T-helper 1 cell (primary cell): Measurements from ENCODE around the gene FBXL12.
"Not testable (repeated sequence)": the region's sequence is repeated elsewhere in the genome, so short reads cannot be mapped to it uniquely, and the experiment has no call there.

Experiments
- DNase-seq, 5 donors: peaks; one replicate each; pipeline ENCODE4 v3.0.0-alpha.2; 2012 to 2020

The FBXL12 gene

DNA sequence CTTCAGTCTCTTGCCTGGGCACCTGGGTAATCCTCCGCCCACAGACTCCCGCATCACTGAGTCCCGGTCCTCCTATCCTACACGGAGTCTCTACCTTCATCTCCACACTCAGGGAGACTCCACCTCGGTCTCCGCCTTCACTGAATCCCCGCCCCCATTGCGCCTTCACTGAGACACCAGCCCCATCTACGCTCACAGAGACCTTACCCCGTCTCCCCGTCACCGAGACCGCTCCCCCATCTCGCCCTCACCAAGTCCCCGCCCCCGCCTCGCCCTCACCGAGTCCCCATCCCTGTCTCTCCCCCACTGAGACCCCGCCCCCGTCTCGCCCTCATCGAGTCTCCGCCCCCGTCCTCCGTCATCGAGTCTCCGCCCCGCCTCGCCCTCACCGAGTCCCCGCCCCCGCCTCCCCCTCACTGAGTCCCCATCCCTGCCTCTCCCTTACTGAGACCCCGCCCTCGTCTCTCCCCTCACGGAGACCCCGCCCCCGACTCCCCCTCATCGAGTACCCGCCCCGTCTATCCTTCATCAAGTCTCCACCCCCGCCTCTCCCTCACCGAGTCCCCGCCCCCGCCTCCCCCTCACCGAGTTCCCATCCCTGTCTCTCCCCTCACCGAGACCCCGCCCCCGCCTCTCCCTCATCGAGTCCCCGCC is 27.2 kb downstream of the FBXL12 start:
- peak; percentile 91 to 97 (median 96) for DNase-seq

DNA sequence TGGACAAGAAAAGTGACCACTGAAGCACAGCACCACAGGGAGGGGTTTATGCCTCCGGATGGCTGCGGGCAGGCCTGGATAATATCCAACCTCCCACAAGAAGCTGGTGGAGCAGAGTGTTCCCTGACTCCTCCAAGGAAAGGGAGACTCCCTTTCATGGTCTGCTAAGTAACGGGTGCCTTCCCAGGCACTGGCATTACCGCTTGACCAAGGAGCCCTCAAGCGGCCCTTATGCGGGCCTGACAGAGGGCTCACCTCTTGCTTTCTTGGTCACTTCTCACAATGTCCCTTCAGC is 27.9 kb downstream of the FBXL12 start:
- DNase-seq: not testable (repeated sequence)

DNA sequence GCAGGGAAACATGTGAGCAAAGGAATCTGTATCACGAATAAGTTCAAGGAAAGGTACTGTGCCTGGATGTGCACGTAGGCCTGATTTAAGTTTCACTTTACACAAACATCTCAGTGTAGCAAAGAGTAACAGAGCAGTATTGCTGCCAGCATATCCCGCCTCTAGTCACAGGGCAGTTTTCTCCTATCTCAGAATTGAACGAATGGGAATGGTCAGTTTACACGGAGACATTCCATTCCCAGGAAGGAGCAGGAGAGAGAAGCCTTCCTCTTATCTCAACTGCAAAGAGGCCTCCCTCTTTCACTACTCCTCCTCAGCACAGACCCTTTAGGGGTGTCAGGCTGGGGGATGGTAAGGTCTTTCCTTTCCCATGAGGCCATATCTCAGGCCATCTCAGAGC is 29.3 kb downstream of the FBXL12 start:
- not testable (repeated sequence) for DNase-seq

DNA sequence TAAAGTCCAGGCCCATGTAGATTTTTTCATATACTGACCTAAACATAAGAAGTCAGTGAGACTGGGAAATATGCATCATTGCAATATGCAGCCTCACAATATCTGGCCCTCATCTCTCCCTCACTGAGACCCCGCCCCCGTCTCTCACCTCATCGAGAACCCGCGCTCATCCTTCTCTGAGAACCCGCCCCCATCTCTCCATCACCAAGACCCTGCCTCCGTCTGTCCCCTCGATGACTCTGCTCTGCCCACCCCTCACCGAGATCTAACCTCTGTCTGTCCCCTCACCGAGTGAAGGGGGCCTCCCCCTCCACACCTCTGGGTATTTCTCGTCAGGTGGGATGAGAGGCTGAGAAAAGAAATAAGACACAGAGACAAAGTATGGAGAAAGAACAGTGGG is 29.8 kb downstream of the FBXL12 start:
- no peak for DNase-seq

DNA sequence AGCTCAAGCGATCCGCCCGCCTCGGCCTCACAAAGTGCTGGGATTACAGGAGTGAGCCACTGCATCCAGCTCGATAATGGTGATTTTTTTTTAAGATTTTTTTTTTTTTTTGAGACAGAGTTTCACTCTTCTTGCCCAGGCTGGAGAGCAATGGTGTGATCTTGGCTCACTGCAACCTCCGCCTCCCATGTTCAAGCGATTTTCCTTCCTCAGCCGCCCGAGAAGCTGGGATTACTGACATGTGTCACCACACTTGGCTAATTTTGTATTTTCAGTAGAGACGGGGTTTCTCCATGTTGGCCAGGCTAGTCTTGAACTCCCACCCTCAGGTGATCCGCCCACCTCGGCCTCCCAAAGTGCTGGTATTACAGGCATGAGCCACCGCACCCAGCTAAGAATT is 30.3 kb downstream of the FBXL12 start:
- not testable (repeated sequence) for DNase-seq

DNA sequence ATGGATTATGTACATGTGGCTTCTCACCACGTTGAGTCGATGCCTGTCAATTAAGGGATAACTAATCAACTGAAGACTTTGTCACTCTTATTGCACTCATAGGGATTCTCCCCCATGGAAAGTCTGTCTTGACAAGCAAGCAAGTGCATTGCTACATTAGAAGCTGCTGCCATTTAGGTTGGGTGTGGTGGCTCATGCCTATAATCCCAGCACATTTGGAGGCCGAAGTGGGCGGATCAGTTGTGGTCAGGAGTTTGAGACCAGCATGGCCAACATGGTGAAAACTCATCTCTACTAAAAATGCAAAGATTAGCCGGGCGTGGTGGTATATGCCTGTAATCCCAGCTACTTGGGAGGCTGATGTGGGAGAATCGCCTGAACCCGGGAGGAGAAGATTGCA is 32.1 kb downstream of the FBXL12 start:
- DNase-seq: no peak

DNA sequence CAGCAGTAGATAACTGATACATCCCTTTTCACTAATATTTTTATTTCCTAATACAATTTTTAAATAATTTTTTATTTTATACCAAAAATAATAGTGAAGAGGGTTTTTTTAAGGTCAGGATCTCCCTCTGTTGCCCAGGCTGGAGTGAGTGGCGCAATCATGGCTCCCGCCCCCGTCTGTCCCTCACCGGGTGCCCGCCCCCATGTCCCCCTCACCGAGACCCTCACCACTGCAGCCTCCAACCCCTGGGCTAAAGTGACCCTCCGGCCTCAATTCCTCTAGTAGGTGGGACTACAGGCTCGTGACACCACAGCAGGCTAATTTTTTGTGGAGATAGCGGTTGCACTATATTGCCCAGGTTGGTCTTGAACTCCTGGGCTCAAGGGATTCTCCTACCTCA is 32.5 kb downstream of the FBXL12 start:
- DNase-seq: no peak

DNA sequence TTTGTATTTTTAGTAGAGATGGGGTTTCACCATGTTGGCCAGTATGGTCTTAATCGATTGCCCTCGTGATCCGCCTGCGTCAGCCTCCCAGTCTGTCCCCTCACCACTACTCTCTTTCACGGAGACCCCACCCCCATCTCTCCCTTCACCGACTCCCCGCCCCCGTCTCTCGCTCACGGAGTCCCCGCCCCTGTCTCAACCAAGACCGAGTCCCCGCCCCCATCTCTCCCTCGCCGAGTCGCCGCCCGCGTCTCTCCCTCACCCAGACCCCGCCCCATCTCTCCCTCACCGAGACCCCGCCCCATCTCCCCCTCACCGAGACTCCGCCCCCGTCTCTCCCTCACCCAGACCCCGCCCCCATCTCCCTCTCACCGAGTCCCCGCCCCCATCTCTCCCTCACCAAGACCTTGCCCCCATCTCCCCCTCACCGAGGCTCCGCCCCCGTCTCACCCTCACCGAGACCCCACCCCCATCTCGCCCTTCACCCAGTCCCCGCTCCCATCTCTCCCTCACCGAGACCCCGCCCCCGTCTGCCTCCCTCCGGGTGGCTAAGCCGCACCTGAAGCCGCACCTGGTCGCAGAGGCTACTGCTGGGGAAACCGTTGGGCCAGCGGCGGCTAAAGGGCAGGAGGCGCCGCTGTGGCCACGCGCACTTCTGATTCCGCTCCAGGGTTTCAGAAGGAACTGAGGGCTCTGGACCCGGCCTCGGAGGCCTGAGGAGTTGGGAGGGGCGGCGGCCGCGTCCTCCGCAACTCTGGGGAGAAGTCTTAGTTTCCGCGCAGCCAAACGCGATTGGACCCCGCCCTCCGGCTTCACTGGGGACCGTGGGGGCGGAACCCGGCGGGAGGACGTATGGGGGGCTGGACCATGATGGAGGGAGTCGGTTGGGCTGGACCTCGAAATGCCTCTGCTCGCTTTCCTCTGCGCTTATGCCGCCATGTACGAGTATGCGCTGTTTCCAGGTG is 33.2 kb downstream of the FBXL12 start:
- DNase-seq: peak; percentile 94 to 99 (median 95)

DNA sequence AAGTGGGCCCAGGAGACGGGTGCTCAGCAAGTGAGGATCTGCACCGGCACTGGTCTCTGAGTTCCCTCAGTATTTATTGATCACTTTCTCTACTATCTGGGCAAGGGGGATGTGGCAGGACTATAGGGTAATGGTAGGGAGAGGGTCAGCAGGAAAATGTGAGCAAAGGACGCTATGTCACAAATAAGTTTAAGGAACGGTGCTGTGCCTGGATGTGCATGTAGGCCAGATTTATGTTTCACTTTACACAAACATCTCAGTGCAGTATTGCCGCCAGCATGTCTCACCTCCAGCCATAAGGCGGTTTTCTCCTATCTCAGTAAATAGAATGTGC is 34.7 kb downstream of the FBXL12 start:
- DNase-seq: not testable (repeated sequence)

DNA sequence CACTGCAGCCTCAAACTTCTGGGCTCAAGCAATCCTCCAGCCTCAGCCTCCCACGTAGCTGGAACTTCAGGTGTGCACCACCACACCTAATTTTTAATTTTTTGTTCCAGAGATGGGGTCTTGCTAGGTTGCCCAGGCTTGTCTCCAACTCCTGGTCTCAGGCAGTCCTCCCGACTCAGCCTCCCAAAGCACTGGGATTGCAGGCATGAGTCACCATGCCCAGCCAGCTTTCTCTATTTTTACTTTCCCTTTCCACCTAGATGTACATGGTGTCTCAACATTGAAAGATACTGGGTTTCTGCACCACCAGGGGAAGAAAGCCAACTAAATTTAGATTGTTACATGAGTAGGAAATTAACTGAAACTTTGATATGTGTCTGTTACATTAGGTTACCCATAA is 36.5 kb downstream of the FBXL12 start:
- DNase-seq: no peak

DNA sequence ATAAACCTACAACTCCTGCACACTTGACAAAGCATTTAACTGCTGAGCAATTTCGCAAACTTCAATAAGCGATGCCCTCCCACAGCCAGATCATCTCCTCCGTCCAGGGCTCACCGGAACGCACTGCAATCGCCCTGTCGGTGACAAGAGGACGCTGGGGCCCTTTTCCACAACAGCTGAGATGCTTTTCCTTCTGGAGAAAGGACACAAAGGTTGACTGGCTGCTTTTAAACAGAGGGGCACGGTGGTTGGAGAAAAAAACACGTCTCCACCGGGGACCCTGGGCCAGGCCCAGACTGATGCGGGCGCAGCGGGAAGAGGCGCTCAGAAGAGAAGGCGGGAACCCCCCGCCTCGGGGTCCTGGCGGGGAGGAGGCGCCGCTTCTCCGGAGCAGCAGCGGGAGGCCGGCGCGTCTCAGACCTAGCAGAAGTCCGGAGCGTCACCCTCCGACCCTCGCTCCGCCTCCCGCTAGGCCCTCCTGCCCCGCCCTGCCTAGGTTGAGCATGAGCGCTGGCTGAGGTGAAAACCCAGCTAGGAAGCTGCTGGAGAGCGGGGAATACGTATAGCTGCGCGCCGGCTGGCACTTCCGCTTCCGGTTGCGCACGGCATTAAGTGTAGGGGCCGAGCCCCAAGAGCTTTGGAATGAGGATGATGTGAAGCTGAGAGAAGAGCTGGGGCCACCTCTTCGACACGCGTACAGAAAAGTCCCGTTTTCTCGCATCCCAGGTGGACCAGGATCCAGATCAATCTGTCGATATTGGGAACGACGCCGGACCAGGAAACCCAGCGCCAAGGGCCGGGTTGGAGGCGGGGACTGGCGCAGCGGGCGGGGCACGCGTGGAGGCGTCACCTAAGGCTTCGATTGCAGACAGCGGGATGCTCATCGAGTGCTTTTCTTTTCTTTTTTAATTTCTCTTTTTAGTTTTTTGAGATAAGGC is 50.4 kb downstream of the FBXL12 start, which contains the start of gene ZNF846:
Gene ZNF846 (minus strand): TSS at position 564 of the 938 bp plus-strand sequence. CDS start 3,788 bp downstream, outside the sequence.
- DNase-seq: peak; percentile 78 to 95 (median 86)
